ENCODE results near the gene COL3A1.

COL3A1 gene

DNA sequence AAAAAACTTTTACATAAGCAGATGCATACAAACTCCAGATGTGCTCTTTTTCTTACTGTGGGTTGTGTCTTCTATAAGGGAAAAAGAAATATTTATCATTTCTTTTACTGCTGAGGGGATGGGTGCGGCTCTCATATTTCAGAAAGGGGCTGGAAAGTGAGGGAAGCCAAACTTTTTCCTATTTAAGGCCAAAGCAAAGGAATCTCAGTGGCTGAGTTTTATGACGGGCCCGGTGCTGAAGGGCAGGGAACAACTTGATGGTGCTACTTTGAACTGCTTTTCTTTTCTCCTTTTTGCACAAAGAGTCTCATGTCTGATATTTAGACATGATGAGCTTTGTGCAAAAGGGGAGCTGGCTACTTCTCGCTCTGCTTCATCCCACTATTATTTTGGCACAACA, at the start of gene COL3A1:
Gene COL3A1, plus strand, starts transcription at position 210 of the 400 bp plus-strand sequence. Its CDS starts 117 bp downstream, at position 327.
- DNase-seq, result no peak

- no peak for DNase-seq
Measured at GRCh38 chr2:188928643-188929042, 45.5 kb upstream of the COL3A1 start.

- DNase-seq, result no peak
Measured at GRCh38 chr2:188931361-188931760, 42.8 kb upstream of the COL3A1 start.

DNA sequence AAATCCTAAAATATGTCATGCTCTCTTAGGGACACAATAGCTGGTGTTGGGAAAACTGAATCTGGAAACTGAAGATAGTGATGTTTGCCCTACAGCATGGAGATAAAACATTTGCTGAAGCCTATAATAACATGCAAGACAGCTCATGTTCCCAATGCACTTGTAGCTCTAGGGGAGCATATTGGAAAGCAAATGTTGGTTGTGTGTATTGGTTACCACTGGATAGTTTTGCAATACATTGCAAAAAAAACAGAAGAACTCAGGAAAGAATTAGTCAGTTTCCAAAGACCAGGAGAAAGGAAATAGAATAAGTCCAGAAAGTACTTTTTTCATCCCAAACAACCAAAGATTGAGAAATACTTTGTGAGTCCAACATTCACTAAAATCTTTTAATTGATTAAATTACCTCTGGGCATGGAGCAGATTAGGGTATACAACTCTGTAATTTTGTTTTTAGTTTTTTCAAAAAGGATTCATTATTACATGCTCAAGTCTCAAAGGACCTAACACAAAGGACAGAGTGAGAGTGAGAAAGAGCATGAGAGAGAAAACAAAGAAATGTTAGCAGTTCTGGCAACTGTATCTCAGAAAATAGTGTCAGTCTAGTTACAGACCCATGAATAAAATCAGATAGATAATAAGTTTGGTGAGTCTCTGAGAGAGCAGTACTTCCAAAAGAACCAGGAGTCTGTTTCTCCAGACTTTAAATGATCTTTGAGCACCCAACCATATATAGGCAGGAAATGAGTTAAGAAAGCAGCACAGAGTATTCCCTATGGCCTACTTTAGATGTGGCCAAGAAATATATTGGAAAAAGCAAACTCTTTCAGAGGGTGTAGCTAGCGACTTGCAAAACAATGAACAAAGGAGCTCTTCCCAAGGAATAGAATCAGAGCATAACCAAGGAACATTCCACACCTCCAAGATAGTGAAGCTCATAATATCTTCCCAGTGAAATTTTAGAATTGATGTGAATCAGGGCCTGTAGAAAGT, 36.6 kb upstream of the COL3A1 start:
- DNase-seq, result no peak

- DNase-seq, result no peak
Measured at GRCh38 chr2:188940171-188940570, 34.0 kb upstream of the COL3A1 start.

DNA sequence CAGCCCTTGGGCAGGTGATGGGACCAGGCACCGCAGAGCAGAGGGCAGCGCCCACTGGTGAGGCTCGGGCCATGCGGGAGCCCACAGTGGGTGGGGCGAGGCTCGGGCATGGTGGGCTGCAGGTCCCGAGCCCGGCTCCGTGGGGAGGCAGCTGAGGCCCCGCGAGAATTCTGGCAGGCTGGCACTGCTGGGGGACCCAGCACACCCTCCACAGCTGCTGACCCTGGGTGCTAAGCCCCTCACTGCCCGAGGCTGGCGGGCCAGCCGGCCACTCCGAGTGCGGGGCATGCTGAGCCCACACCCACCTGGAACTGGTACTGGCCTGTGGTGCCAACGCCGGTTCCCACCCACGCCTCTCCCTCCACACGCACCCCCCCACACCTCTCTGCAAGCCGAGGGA, 29.7 kb upstream of the COL3A1 start:
- no peak for DNase-seq

GRCh38 chr2:188949046-188949818, 24.9 kb upstream of the COL3A1 start:
- DNase-seq, result no peak

- no peak for DNase-seq
Measured at GRCh38 chr2:188952901-188953300, 21.3 kb upstream of the COL3A1 start.

GRCh38 chr2:188956290-188956689, 17.9 kb upstream of the COL3A1 start:
- DNase-seq, result no peak

DNA sequence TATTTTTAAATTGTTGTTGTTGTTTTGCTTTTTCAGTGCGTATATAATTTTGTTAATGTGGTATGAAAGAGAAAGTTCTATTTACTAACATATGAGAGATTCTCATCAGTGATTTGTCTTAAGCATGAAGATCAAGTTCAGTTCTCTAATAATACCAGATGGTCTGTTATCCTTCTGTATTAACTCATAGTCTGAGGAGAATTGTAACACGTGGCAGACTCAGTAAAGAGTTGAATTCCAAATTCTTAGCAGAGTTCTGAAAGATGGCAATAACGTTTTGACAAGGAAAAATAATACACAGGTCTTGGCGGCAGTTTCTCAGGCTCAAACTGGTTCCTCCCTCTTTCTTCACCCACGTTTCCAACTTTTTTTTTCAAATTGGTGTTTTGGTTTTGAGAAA, 17.2 kb upstream of the COL3A1 start:
- DNase-seq, result no peak

- no peak for DNase-seq
Measured at GRCh38 chr2:188957646-188958045, 16.5 kb upstream of the COL3A1 start.

- DNase-seq, result no peak
Measured at GRCh38 chr2:188963741-188964140, 10.4 kb upstream of the COL3A1 start.

DNA sequence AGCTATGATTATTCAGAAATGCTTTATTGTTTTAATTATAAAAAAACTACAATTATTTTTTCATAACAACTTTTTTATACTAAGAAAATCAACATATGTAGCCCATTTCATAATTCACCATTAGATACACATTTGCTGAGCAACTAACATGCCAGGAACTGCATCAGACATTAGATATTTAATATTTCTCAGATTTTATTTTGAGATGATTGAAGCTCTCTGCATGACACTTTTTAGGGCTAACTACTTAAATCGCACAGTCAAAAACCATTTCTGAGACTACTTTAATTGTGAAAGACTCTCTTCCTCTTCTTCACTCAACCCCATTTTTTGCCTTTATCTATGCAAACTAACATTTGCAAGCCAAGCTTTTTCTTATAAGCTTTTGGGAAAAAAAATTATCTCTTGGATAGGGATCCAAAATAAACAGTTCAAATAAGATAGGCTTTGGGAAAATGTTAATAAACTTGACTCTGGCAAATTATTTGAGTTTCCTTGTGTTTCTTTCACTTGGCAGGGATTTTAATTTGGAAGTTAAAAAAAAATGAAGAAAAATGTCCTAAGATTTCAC, 9.1 kb upstream of the COL3A1 start:
- DNase-seq, result no peak

GRCh38 chr2:188965563-188965962, 8.6 kb upstream of the COL3A1 start:
- DNase-seq, result no peak

DNA sequence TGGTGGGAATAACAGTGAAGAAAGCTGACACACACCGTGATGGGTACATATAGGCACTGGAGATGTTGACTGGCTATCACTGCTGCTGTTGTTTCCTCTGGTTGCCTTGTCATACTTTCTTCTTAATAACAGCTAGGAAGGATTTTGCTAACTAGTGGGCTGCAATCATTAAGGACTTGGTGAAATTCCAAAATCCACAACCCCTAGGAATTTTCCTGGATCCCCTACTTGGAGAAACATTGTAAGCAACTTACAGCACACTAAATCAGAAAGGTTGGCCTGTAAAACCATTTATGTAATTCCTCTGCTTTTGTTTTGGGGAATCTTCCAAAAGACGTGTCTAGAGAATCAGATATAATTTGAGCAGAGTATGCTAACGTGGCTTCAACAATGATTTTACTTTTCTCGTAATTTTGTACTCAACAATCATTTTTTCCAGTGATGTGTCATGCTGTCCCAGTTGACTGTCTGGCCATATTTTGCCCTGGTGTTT, 8.0 kb upstream of the COL3A1 start:
- no peak for DNase-seq

DNA sequence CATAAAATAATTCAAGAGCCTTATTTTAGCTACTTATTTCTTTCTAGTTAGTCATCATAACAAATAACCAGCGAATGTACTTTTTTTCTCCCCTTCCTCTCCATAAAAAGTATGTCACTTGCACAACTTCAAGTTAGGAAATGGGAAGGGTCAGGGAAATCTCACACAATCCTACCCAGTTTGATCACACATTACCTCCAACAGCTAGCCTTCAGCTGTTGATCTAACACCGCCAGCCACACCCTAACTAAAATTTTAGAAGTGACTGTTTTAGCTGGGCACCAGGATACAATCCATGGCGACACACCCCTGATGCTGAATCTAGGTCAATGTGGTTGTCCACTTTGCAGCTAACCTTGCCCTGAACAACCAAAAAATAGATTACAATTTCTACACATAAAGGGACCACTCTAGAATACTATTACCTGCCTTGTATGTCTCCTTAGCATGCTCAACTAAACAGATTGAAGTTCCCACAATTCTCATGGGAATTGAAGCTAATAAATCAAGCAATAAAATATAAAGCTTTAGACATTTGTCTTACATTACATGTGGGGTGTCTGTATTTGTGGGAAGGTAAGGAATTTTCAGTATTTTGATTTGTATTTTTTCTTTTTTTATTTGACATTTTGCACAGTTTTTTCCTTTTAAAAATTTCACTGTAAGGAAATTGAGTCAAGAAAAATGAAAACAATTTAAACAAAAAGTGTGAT, 7.3 kb upstream of the COL3A1 start:
- DNase-seq, result no peak

DNA sequence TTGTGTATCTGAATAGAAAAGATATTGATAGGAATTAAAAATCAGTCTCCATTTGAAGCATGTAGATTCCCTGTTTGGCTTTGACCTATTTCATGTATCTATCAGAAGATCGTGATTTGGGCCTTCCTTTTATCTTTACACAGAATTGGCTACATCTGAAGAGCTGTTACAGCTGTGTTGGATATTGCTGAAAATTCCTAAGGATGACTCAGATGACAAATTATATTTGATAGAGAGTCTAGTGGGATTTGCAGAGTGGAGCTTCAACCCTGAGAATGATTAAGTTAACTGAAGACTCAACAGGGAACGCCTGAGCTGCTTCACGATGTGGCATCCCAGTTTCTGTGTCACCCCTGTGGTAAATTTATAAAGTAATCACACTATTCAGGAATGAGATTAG, 4.9 kb upstream of the COL3A1 start:
- no peak for DNase-seq

- DNase-seq, result no peak
Measured at GRCh38 chr2:188969651-188970050, 4.5 kb upstream of the COL3A1 start.

DNA sequence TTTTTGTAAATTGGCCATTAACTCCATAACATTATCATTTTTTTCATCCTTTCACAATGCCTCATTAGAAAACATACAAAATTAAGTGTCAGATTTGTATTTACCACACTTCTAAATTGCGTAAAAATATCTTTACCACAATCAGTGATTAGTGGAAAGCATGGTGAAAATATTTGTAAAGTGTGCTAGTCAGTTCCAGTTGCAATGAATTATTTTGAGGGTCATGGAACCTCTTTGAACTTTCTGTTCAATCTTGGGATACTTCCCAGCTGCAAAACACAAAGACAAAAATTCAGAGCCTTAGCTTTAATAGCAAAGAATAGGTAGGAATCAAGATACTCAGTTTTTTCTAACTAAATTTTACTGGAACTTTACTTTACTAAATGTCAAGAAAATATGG, 4.0 kb upstream of the COL3A1 start:
- no peak for DNase-seq

GRCh38 chr2:188971432-188971861, 2.7 kb upstream of the COL3A1 start:
- no peak for DNase-seq

DNA sequence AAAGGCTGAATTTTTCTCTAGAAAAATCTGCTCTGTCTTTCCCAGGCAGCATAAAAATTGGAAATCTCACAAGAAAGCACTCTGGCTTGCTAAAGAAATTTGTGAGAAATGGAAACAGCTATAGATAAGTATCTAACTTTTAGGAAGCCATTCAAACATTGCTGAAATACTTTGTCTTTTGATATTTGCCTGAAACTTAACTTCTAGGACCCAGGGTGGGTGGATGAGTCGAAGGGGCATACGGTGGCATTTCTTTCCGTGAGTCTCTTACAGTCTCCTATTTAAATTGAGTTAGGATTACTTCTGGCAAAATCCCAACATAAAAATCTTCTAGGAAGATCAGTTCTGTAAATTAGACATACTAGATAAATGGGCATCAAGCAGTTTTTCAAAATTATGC, 532 bp upstream of the COL3A1 start:
- no peak for DNase-seq

- no peak for DNase-seq
Measured at GRCh38 chr2:188975497-188976102, 1.4 kb downstream of the COL3A1 start.

All from activated naive CD4-positive, alpha-beta T cell treated with anti-CD3 and anti-CD28 coated beads, Interleukin-2, amount 50 U/mL, for 16 hours (primary cell).